ENCODE data around the gene BLMH.

- TF ChIP-seq, protein P1, sequence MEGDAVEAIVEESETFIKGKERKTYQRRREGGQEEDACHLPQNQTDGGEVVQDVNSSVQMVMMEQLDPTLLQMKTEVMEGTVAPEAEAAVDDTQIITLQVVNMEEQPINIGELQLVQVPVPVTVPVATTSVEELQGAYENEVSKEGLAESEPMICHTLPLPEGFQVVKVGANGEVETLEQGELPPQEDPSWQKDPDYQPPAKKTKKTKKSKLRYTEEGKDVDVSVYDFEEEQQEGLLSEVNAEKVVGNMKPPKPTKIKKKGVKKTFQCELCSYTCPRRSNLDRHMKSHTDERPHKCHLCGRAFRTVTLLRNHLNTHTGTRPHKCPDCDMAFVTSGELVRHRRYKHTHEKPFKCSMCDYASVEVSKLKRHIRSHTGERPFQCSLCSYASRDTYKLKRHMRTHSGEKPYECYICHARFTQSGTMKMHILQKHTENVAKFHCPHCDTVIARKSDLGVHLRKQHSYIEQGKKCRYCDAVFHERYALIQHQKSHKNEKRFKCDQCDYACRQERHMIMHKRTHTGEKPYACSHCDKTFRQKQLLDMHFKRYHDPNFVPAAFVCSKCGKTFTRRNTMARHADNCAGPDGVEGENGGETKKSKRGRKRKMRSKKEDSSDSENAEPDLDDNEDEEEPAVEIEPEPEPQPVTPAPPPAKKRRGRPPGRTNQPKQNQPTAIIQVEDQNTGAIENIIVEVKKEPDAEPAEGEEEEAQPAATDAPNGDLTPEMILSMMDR (IDR thresholded peaks at IDR 0.05) = no peak
- TF ChIP-seq EP300 (IDR thresholded peaks at IDR 0.05) = no peak
- no peak for TF ChIP-seq POLR2A (IDR thresholded peaks at IDR 0.05)
These were observed 92.1 kb downstream of the BLMH start for GRCh38 chr17:30199600-30199999.
